ENCODE measurements around the gene PRKRIP1.
"Not testable (repeated sequence)": the region's sequence is repeated elsewhere in the genome, so short reads cannot be mapped to it uniquely, and the experiment has no call there.

Gene PRKRIP1

DNA sequence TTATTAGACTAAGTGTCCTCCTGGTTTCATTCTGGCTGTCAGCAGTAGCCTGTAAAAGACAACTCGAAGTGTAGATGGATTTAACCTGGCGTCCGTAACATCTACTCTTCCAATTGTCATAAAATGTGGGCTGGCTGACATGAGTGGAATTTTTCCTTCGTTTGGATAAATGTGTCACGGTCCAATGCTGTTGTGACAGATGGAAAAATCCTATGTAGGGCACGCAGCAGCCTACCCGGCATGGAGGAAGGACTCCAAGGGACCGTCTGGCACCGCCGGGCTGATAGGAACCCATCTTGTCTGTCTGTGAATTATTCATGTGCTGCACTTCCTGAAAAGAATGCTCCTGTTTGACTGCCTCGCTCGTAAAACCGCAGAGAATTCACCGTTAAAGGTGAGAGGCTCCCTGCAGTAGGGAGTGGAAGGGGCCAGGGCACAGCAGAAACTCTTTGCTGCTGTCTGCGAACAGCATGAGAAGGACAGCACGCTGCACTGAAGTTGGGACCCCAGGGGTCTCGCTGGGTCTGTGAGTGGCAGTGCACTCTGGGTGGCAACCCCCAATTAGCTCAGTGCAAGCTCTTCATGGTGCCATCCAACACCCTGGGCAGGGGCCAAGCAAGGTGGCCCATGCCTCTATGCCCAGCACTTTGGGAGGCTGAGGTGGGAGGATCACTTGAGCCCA lies 35.6 kb downstream of the PRKRIP1 start:
- DNase-seq (ENCODE audit: low read depth): no peak

DNA sequence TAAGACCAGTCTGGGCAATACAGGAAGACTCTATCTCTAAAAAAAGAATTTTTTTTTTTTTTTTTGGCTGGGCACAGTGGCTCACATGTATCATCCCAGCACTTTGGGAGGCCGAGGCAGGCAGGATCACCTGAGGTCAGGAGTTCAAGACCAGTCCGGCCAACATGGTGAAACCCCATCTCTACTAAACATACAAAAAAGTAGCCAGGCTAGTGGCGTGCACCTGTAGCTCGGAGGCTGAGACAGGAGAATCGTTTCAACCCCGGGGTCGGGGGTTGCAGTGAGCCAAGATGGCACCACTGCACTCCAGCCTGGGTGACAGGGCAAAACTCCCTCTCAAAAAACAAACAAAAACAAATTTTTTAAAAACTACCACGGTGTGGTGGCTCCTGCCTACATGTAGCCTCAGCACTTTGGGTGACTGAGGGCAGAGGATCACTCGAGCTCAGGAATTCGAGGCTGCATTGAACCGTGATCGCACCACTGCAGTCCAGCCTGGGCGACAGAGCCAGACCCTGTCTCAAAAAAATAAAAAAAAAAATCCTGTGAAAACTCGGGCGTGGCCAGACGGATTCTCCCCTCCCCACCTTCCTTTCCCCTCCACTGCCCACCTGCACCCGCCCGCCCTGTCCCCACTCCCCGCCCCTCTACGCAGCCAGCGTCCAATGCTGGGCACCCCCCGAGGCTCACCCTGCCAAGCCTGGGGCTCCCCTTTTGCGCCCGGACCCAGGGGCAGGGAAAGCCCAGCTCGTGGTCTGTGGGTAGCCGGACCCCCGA lies 36.5 kb downstream of the PRKRIP1 start:
- no peak for DNase-seq (ENCODE audit: low read depth)

DNA sequence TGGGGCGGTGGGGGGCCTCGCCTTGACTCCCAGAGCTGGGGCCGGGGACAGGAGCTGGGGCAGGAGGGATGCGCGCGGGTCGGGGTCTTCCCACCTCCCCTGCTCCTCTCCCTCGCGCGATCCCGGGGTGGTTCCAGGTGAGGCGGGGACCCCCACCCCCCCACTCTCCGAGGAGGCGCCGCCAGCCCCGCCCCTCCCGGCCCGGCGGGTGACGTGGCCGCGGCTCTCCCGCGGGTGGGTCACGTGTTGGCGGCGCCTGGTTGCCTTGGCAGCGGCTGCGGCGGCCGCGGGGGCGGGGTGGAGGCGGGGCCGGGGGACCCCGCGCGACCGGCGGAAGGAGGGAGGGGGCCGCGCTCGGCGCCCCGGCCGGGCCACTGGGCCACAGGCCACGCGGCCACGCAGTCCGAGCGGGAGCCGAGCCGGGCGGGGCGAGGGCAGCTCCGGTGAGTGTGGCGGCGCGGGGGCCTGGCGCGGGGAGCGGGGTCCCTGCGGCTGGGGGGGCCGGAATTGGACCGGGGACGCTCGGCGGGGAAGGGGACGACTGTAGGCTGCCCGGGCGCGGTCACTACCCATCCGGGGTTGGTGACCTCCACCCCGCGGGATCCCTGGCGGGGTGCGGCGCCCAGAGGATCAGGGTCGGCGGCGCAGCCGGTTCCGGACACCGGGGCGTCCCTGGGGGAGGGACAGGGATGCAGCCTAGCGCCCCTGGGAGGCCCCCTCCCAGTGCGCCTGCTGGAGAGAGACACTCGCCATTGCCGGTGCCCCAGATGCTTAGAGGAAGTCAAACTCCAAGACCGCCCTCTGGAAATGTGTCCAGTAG lies 37.3 kb downstream of the PRKRIP1 start, which contains the start of gene ORAI2:
ORAI2 (plus strand) TSS at position 357 of the 820 bp plus-strand sequence. CDS start 5,382 bp downstream, outside the sequence.
- peak; percentile 56 for DNase-seq (ENCODE audit: low read depth)

DNA sequence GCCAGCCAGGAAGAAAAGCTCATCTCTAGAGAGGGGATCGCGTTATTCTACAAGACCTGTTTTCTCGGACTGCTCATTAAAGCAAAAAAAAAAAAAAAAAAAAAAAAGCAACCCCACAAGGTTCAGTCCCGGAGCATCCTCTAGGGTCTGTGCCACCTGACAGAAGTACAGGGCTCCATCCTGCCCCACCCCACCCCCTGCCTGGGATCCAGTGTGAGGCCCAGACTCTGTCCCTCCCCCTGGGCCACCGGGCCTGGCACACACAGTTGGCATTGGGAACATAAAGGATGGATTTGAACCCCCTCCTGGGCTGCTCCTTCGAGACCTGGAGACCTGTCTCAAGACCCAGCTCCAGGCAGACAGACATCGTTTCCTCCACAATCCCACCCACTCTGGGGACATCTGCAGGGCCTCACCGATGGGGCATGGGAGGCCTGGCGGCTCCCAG lies 37.9 kb downstream of the PRKRIP1 start:
- no peak for DNase-seq (ENCODE audit: low read depth)

GRCh38 chr7:102436118-102436517 lies 40.0 kb downstream of the PRKRIP1 start:
- DNase-seq (ENCODE audit: low read depth): no peak

- no peak for DNase-seq (ENCODE audit: low read depth)
These were observed 44.0 kb downstream of the PRKRIP1 start for GRCh38 chr7:102439963-102440795.

DNA sequence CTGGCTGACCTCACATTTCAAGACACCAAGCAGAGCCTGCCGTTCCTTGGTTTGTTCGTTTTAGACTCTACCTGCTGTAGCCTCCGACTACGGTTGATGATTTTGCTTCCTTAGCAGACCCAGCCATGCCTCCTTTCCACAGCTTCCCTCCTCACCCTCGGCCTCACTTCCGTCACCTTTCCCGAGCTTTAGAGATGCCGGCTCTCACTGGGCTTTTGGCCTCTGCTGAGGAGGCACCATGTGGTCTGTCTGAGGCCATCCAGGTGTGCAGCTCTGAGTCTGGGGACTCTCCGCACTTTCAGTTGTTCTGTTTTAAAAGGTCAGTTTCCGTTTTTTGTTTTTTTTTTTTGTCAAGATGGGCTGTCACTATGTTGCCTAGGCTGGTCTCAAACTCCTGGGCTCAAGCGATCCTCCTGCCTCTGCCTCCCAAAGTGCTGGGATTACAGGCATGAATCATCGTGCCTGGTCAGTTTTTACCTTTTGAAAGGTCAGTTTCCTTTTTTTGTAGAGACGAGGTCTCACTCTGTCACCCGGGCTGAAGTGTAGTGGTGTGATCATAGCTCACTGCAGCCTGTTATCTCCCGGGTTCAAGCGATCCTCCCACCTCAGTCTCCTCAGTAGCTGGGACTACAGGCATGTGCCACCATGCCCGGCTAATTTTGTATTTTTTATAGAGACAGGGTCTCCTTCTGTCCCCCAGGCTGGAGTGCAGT lies 49.0 kb downstream of the PRKRIP1 start:
- DNase-seq (ENCODE audit: low read depth): no peak

DNA sequence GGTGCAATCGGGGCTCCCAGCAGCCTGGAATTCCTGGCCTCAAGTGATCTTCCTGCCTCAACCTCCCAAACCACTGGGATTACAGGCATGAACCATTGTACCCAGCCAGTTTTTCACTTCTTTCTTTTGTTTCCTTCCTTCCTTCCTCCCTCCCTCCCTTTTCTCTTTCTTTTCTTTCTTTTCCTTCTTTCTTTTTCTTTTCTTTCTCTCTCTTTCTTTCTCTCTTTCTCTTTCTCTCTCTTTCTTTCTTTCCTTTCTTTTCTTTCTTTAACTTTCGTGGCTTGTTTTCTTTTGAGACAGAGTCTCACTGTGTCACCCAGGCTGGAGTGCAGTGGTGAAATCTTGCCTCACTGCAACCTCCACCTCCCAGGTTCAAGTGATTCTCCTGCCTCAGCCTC lies 49.5 kb downstream of the PRKRIP1 start:
- DNase-seq (ENCODE audit: low read depth): no peak

GRCh38 chr7:102446387-102447156 lies 50.4 kb downstream of the PRKRIP1 start:
- no peak for DNase-seq (ENCODE audit: low read depth)

DNA sequence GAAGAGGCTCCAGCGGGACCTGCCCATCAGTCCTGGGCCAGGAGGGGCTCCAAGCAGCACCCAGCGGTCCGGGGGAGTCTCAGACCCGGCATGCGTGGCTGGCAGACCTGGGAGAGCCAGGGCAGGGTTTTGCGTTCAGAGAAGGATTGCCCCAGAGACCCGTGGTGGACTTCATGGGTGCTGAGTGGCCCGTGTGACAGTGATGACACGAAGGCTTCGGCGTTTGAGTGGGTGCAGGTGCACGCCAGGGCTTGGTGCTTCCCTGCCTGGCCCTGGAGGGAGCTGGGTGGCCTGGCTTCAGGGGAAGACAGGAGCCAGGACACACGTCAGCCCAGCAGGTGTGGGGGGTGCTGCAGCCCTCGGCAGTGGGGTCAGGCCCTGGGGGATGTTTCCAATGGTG lies 51.1 kb downstream of the PRKRIP1 start:
- no peak for DNase-seq (ENCODE audit: low read depth)

DNA sequence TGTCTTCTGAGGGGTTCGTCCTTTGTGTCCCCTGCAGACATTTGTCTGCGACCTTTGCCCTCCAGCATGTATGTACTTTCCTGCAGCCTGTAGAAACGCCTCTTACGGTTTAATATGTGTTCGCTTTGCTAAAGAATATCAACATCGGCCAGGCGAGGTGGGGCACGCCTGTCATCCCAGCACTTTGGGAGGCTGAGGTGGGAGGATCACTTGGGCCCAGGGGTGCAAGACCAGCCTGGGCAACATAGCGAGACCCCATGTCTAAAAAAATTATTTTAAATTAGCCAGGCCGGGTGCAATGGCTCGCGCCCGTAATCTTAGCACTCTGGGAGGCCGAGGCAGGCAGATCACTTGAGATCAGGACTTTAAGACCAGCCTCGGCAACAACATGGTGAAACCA lies 53.0 kb downstream of the PRKRIP1 start:
- no peak for DNase-seq (ENCODE audit: low read depth)

DNA sequence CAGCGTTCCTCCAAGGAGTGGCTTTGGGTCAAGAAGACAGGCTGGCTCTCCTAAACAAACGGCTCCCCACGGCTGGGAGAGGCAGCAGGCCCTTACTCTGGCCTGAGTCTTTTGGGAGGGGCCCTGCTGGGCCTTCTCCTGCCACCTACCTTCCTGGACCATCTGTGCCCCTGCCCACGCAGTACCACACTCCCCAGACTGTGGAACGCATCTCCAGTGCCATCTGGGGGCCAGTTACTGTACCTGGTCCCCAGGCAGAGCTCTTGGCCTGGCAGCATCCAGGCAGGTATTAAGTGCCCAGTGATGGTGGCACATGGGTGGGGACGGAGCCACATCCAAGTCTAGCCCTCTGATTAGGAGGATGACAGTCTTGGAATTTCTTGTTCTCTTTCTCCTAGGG lies 54.1 kb downstream of the PRKRIP1 start:
- no peak for DNase-seq (ENCODE audit: low read depth)

DNA sequence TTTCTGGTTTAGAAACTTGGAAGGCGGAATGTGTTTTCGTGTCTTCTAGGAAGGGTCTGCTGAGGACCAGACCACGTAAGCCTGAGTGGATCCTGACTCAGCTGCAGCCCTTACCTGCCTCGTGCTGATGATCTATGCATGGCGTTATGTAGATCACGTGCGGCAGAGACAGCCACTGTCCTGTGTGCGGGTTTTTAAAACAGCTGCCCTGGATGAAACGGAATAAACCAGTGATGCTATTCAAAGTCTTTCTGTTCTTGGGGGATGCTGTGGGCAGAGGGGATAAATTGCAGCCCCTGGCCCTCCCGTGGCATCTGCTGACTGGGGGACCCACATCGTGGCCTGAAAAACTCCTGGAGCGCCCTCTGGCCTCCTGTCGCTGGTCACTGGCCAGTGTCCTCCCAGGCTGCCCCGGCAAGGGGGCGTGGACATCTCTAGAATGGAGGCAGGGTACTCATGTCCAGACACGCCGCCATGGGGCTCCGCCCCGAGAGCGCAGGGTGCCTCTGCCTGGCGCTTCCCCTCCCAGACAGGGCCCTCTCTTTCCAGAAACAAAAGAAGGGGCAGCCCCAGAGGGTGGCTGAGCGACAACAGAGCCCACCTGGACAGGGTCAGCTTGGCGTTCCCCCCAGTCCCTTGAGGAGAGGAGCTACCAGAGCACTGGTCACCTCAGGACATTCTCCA lies 55.4 kb downstream of the PRKRIP1 start:
- DNase-seq (ENCODE audit: low read depth): no peak

- no peak for DNase-seq (ENCODE audit: low read depth)
These were observed 56.3 kb downstream of the PRKRIP1 start for GRCh38 chr7:102452451-102452850.

DNA sequence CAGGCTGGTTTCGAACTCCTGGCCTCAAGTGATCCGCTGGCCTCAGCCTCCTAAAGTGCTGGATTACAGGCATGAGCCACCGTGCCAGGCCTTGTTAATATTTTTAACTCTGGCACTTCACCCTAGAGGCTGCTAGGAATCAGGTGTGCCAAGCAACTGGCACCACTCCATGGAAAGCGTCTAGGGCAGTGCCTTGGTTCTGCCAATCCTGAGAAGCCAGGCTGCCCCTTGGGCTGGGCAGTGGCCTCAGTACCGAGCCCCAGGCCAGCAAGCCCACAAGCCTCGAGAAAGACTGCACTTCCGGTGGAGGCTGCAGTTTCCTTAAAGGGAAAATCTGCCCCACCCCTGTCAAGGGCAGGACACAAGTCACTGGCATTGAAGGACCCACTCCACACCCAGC lies 57.2 kb downstream of the PRKRIP1 start:
- DNase-seq (ENCODE audit: low read depth): no peak

- DNase-seq (ENCODE audit: low read depth): no peak
These were observed 58.3 kb downstream of the PRKRIP1 start for GRCh38 chr7:102454468-102454867.

DNA sequence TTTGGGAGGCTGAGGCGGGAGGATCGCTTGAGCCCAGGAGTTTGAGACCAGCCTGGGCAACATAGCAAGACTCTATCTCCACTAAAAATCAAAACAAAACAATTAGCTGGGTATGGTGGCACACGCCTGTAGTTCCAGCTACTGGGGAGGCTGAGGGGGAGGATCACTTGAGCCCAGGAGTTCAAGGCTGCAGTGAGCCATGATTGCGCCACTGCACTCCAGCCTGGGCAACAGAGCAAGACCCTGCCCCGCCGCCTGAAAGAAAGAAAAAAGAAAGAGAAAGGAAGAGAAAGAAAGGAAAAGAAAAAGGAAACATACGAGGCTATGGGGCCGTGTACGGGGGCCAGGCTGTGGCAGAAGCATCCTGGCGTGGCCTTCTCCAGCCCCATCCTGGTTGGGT lies 58.8 kb downstream of the PRKRIP1 start:
- DNase-seq (ENCODE audit: low read depth): not testable (repeated sequence)

- DNase-seq (ENCODE audit: low read depth): no peak
These were observed 59.4 kb downstream of the PRKRIP1 start for GRCh38 chr7:102455596-102455995.

GRCh38 chr7:102456327-102456726 lies 60.2 kb downstream of the PRKRIP1 start:
- DNase-seq (ENCODE audit: low read depth): no peak
